ENCODE data around the gene FGF14. TPM values are rescaled to one million over a fixed set of nuclear protein-coding genes. Genes with fewer than 3 reads are reported as not detected.

The FGF14 gene
- total RNA-seq, 1 experiment from 2014 or later = 0.22 TPM

DNA sequence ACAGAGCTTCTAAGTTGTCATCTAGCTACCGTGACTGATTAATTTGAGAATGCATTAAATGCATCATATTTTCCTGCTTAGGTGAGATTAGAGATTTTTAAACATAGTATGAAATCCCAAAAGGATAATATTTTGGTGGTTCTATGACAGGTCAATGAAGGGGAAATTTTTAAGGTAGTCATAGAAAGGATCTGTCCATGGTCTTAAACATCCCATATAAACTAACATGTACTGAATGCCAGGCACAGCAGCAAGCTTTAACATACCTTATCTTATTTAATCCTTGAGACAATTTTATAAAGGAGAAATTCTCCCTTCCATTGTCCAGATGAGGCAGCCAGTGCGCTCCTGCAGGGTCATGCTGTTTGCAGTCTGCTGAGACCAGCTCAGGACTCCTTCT lies 466.0 kb downstream of the FGF14 start:
- Histone ChIP-seq H3K18ac (ENCODE audit: insufficient read length, low read depth, low read length) (no peak overlapping the region), H3K4me2 (ENCODE audit: insufficient read depth, insufficient read length, low read length) (no peak overlapping the region), H4K8ac (replicated peaks; ENCODE audit: insufficient read length, low read depth, low read length) (no peak overlapping the region), H3K27ac (ENCODE audit: insufficient read length, low read depth, low read length) (no peak overlapping the region), H3K79me1 (ENCODE audit: insufficient read depth, low read depth, low read length, poor library complexity, severe bottlenecking) (no peaks in the 10 kb centered on the region), H3K23me2 (ENCODE audit: insufficient read length, low read depth, low read length, poor library complexity, severe bottlenecking) (no peaks in the 10 kb centered on the region), H2BK120ac (ENCODE audit: low read depth, low read length, poor library complexity, severe bottlenecking) (no peak overlapping the region), H2BK12ac (ENCODE audit: insufficient read length, low read depth, low read length) (no peak overlapping the region), H3K23ac (ENCODE audit: insufficient read length, low read depth, low read length) (no peak overlapping the region), H4K20me1 (ENCODE audit: control insufficient read depth, insufficient read depth, insufficient read length) (no peaks in the 10 kb centered on the region), H2BK5ac (ENCODE audit: insufficient read length, low read length) (no peak overlapping the region), H3K9ac (ENCODE audit: extremely low read depth, insufficient read length, low read length) (no peak overlapping the region), H4K91ac (ENCODE audit: insufficient read length, low read depth, low read length) (no peak overlapping the region), H2BK15ac (ENCODE audit: low read depth, low read length) (no peak overlapping the region), H2AFZ (ENCODE audit: low read length) (no peak overlapping the region), H3K79me2 (ENCODE audit: insufficient read depth, low read length) (no peaks in the 10 kb centered on the region), H2BK20ac (ENCODE audit: low read depth, low read length, poor library complexity, severe bottlenecking) (no peak overlapping the region), H4K5ac (ENCODE audit: insufficient read length, low read depth, low read length) (no peak overlapping the region), H3K4me1 (ENCODE audit: insufficient read depth, low read length) (no peaks in the 10 kb centered on the region), H3K56ac (ENCODE audit: insufficient read length, low read depth, low read length) (no peak overlapping the region), H2AK5ac (ENCODE audit: insufficient read length, low read length) (no peak overlapping the region), H3K14ac (ENCODE audit: insufficient read depth, low read length) (no peak overlapping the region), H3K9me3 (ENCODE audit: control insufficient read depth, low read depth, low read length) (no peaks in the 10 kb centered on the region), H3K4ac (ENCODE audit: low read depth, low read length) (no peak overlapping the region), H3T11ph (ENCODE audit: low read length) (no peak overlapping the region), H3K27me3 (ENCODE audit: insufficient read depth, low read length) (no peaks in the 10 kb centered on the region)
- H3K9me3 Mint-ChIP-seq = no peaks in the 10 kb centered on the region
- no peaks in the 10 kb centered on the region for H3K4me1 Mint-ChIP-seq
- no peak overlapping the region for H3K4me3 Mint-ChIP-seq
- WGBS (ENCODE audit: extremely low coverage, insufficient read length, low lambda C conversion rate) = no CpG with 5 or more reads among the region's 2 CpGs
- H3K36me3 Mint-ChIP-seq (ENCODE audit: insufficient read depth in 1 of 3, low read depth in 3 of 3) = no peaks in the 10 kb centered on the region
- no peak overlapping the region for H3K27ac Mint-ChIP-seq
- TF ChIP-seq, protein P1, sequence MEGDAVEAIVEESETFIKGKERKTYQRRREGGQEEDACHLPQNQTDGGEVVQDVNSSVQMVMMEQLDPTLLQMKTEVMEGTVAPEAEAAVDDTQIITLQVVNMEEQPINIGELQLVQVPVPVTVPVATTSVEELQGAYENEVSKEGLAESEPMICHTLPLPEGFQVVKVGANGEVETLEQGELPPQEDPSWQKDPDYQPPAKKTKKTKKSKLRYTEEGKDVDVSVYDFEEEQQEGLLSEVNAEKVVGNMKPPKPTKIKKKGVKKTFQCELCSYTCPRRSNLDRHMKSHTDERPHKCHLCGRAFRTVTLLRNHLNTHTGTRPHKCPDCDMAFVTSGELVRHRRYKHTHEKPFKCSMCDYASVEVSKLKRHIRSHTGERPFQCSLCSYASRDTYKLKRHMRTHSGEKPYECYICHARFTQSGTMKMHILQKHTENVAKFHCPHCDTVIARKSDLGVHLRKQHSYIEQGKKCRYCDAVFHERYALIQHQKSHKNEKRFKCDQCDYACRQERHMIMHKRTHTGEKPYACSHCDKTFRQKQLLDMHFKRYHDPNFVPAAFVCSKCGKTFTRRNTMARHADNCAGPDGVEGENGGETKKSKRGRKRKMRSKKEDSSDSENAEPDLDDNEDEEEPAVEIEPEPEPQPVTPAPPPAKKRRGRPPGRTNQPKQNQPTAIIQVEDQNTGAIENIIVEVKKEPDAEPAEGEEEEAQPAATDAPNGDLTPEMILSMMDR (conservative IDR thresholded peaks at IDR 0.05) = no peak
- H3K27me3 Mint-ChIP-seq (ENCODE audit: low read depth) = no peaks in the 10 kb centered on the region; the same call in 1 of the 2 replicates
- no peak for DNase-seq

Measured in H9 (cell line).